ENCODE data around the gene ZBTB16.
A peak's percentile ranks its signal among the peaks of the same experiment; 100 is the strongest.

Gene ZBTB16

DNA sequence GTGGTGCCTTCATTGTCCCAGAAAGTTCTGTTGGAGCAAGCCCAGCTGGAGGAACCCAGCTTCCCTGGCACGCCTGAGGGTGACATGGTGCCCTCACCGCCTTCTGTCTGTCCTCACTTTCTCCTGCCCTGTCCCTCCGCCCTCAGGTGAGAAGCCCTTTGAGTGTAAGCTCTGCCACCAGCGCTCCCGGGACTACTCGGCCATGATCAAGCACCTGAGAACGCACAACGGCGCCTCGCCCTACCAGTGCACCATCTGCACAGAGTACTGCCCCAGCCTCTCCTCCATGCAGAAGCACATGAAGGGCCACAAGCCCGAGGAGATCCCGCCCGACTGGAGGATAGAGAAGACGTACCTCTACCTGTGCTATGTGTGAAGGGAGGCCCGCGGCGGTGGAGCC, 190.7 kb downstream of the ZBTB16 start:
- DNase-seq = no peak

DNA sequence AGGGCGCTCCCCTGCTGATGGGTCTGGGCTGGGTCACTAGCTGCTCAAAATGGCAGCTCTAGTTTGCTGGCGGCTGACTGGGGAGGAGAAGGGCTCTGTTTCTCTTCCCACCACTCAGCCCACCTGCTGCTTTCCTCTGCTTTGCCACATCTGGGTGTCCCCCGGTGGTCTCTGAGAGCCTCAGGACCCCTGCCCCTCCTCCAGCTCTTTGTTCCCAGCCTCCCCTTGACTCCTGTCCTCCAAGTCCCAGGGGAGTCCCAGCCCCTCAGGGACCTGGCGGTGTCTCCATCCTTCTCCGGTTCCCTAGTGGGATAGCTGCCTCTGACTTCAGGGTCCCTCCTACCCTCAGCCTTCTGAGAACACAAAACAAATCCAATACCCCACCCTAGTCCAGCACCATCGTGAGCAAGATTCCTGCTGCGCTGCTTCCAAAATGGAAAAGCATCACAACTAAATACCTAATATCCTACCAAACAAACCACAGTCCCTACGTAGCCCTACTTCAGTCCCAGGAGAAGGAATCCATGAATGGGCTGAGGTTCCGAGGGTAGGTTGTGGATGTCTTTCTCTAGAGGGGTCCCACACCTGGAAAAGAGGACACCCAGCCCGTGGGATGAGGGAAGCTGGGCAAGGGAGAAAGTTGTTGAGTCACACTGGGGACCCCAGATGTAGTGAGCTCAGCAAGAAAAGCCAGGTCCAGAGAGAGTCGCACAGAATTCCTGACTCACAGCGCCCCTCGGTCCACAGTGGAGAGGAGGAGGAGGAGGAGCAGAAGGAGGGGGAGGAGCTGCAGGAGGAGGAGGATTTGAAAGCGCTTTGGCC, 191.7 kb downstream of the ZBTB16 start:
- no peak for DNase-seq

DNA sequence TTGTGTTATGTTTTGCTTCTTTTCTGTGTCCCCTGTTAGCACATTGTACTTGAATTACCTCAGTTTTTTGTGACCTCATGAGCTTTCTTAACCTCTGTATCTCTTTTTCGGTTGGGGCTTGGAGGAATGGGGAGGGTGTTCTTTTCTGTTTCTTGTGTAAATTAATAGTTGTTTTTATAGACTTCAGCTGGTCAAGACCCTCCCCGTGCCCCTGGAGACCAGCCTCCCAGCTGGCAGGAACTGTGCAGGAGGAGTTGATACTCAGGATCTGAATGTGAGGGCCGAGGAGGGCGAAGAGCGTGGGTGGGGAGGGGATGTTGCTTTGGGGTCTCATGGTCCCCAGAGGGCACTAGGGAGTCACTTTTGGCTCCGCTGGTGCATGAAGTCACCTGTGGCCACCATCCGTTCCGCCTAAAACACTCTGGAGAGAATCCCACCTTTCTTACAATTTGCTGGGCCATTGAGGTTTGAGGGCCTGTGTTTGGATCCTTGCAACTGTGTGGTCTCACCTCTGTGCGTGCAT, 192.4 kb downstream of the ZBTB16 start:
- no peak for DNase-seq

DNA sequence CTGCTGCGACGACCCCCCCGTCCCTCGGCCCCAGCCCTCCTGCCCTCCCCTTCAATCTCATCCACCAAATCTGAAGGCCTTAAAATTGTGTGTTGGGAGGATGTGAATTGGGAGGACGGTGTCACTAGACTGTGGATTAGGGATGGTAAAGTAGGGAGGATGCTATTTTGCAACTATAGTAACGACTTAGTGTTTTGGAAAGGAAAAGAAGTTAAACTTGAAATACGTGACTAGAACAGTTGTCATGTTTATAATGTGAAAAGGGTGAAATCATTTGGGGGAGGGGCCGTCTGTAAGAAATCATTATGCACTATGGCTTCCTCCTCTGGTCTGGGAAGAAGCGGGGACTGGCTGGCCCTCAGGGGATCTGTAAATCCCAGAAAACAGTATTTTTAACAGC, 193.3 kb downstream of the ZBTB16 start:
- DNase-seq = no peak

DNA sequence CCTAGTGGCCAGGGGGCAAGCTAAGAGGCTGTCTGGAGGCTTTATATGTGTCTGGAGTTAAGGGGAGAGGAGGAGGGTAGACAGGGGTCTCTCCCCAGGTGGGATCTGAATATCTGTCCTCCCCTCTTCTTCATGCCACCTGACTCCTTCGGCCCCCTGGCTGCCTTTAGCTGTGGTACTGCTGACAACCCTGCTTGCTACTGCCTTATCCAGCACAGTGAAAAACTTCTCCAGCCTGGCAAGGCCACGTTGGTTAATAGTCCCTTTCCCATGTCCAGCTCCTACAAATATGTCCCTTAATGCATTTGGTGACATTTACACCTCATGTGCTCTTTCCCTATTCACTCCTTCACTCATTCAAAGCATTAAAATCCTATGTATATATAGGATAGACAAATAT, 194.3 kb downstream of the ZBTB16 start:
- DNase-seq = no peak

DNA sequence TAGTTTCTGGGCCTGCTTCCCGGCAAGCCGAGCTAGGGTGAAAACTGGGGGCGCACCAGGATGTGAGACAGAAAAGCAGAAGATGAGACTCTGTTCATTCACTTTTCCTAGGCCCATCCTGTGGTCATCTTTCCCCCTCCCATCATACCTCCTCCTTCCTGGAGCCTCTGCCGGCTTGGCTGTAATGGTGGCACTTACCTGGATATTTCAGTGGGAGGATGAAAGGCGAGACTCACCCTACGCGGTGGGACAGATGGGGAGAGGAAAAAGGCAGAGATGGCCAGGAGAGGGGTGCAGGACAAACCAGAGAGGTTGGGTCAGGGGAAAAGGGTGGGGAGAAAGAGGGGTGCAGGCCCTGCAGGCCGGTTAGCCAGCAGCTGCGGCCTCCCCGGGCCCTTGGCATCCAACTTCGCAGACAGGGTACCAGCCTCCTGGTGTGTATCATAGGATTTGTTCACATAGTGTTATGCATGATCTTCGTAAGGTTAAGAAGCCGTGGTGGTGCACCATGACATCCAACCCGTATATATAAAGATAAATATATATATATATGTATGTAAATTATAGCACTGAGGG, 195.1 kb downstream of the ZBTB16 start:
- DNase-seq = no peak

DNA sequence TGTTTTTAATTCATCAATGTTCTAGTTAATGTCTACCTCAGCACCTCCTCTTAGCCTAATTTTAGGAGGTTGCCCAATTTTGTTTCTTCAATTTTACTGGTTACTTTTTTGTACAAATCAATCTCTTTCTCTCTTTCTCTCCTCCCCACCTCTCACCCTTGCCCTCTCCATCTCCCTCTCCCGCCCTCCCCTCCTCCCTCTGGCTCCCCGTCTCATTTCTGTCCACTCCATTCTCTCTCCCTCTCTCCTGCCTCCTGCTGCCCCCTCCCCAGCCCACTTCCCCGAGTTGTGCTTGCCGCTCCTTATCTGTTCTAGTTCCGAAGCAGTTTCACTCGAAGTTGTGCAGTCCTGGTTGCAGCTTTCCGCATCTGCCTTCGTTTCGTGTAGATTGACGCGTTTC, 195.8 kb downstream of the ZBTB16 start:
- no peak for DNase-seq

DNA sequence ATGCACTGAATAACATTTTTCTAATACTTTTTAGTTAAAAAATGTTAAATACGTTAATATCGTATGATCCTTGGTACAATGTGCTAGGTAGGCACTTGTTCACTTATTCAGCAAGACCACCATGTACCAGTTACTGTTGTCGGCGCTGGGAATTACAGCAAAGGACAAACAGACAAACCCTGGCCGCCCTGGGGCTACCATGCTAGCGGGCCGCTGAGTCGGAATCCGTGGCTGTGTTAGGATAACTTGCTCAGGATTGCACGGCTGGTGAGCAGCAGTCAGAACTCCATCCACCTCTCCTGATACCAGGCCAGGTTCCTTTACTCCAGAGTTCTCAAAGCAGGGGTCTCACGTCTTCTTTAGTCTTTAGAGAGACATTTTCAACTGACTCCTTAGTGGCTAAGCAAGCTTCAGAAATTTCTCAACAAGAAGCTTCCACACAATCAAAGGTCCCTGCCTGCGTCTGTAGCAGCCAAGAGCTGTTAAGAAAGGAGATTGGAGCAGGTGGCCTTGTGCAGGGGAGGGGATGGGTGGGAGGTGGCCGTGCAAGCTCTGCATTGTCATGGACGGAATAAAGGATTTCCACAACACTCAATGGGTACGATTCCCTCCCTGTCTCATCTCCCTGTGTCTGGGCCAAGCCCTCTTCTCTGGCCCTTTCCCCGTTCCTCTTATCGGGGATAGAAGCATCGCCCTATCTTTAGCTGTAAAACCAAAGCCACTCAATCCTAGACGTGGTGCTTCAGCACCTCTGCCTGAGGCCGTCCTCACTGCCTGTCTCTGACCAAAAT, 196.9 kb downstream of the ZBTB16 start:
- no peak for DNase-seq

DNA sequence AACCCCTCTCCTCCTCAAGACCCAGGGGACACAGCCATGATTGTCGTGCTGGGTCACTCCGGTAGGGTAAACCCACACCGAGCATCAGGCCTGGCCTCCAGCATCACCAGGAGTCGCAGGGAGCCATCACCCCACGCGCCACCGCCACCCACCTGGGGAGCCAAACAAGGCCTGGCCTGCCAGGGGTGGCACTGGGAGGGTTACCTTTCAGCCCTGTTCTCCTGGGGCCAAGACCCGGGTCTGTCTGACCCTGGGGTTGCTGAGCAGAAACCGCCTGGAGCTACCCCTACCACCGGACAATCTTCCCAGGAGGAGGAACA, 197.4 kb downstream of the ZBTB16 start:
- no peak for DNase-seq

DNA sequence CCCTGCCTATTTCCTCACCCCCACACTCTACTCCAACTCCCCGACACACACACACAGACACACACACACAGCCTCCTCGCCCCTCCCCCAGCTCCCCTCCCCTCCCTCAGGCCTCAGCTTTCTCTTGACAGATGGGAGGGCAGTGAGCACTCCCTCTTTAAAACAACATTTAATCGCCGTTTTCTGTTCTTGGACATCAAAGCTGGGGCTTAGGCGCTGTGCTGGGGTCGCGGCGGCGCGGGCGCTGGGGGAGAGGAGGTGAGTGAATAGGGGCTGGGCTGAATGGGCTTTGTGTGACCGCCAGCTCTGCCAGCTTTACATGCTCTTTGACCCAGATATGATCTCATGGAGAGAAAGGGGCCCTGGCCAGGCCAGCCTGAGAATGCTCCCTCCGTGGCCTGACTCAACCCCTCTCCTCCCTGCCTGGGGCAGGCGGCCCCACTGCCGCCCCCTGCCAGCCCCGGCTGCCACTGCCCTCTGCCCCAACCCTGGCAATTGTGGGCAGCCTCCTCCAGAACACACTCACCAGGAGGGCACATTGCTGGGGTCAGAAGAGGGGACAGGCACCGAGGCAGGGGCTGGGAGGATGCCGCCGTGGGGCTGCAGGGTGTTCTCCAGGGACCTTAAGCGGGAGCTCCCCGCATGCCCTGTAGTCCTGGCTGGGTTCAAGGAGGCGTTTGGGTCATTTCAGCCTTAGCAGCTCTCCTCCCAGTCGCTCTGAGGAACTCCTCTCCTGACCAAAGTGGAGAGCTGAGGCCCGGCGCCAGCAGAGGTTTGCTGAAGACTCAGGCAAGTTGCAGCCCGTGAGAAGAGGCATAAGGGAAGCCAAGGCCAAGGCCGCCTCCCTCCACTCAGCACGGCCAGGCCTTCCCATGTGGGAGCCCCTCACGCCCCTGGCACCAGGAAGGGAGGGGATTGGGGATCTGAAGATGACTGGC, 198.4 kb downstream of the ZBTB16 start:
- no peak for DNase-seq

DNA sequence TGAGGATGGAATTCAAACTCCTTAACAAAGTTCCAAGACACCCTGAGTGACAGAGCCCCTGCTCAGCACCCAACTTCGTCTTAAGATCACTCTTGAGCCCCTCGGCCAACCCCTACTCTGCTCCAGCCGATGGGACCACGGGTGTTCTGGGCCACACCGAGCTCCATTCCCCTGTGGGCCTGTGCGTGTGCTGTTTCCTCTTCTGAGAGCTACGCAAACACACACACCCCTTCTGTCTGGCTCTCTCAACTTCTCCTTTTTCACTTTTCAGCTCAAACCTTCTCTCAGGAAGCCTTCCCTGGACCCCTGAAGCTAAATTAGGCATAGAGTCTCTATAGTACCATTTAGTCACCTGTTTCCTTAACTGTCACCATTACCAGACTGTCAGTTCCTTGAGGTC, 199.2 kb downstream of the ZBTB16 start:
- no peak for DNase-seq

DNA sequence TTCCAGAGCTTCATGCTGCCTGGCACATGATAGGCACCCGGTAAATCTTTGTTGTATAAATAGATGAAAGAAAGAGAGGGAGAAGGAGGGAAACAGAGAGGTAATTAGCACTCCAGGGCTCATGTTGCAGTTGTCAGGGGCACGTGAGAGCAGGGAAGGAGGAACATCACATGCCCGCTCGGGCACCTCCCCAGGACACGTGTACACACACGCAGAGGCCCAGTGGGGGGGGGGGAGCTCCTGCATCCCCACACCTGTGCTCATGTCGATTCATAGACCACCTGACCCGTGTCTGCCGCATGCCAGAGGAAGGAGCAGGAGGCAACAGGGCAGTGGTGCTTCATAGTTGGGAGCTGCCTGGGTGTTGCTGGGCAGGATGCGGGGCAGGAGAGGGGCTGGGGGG, 199.6 kb downstream of the ZBTB16 start:
- DNase-seq = no peak

DNA sequence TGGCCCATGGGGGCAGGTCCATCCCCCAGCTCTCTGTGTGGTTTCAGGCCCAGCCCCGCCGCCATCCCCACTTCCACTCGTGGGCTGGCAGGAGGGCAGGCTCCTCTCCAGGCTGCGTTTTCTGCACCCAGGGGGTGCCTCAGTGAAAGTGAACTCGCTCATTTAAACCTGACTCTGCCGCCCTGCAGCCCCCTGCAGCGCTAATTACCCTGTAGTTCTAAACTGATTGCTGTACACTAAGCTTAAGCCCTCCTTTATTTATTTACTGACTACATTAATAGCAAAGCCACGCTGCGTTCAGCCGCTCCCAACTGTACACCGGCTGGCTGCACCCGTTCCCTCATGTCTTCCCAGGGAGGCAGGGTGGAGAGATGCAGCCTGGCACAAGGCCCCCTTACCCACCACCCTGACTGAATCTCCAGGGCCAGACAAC, 200.1 kb downstream of the ZBTB16 start:
- DNase-seq = no peak

DNA sequence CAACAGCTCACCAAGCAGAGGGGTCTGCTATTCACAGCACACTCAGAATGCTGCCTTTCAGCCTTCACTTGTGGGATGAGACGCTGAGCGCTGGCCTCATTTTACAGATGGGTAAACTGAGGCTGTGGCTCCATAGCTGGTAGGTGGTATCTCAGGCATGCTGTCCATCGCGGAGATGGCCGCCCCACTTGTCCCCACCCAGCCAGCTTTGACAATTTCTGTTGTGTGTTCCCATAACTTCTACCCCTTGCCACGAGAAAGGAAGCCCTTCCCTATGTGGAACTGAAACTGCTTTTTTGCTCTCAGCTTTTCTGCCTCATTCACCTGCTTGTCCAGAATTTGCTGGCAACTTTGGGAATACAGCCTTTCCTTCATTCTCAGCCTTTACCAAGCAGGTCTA, 200.6 kb downstream of the ZBTB16 start:
- DNase-seq = no peak

DNA sequence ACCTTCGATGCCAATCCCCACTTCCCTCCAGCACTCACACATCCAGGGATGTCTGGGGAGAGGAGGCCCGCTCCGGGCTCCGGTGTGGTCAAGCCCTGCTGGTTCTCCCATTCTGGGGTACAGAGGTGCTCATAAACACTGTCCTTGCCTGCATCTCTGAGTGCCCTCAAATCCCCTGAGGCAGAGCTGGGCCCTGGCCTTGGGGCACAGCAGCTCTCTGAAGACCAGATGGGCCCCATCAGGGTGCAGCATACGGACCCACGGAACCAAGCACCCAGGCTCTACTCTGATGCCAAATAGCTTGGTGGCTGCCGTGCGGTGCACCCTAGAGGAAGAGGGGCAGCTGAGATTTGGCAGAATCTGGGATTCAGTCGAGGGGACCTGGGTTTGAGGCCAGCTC, 201.0 kb downstream of the ZBTB16 start:
- no peak for DNase-seq

DNA sequence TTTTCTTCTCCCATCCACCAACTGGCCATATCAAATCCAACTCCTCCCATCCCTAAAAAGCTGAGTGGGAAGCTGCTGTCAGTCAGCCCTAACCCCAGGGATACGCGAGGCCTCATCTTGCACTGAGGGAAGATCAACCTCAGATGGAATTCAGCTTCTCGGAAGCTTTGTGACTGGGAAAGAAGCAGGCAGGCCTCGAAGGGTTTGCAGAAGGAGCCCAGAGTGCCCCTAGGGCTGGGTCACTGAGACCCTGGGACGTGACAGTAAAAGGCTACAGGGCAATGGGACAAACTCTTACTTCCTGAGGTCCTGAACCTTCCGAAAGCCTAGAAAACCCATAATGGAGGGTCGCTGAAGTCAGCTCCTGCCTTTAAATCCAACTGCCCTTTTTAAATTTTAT, 202.3 kb downstream of the ZBTB16 start:
- no peak for DNase-seq

DNA sequence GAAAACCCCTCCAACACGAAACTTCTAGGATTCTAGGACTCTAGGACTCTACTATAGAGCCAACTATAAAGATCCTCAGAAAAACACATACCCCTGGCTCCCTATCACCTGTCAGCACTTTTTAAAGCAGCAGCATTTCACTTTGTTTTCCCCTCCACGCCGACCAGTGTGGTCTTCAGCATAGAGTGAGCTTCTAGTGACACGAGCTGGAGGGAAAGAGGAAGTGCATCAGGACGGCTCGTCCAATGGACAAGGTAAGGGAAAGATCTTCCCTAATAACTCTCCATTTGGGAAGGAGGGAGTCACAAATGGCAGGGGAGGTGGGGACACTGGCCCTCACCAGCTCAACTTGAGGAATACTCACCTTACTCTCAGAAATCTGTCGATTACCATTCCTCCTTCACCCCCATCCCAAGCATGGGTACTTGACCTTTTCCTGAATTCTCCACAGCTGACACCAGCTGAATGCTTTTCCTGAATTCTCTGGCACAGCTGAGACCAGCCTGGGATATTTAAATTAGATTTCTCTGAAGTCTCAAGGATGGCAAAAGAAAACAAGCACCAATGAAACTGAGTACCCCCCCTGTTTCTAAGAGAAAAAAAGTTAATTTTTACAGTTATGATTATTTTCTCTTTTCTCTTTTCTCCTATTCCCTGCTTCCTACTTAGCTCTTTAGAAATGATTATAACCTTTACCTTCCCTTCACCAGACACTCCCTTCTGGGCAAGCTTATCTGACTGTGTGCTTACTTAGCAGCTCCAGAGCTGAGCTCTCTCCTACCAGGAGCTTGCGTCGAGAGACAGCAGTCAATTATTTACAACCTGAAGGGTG, 203.4 kb downstream of the ZBTB16 start:
- DNase-seq = peak; percentile 50

DNA sequence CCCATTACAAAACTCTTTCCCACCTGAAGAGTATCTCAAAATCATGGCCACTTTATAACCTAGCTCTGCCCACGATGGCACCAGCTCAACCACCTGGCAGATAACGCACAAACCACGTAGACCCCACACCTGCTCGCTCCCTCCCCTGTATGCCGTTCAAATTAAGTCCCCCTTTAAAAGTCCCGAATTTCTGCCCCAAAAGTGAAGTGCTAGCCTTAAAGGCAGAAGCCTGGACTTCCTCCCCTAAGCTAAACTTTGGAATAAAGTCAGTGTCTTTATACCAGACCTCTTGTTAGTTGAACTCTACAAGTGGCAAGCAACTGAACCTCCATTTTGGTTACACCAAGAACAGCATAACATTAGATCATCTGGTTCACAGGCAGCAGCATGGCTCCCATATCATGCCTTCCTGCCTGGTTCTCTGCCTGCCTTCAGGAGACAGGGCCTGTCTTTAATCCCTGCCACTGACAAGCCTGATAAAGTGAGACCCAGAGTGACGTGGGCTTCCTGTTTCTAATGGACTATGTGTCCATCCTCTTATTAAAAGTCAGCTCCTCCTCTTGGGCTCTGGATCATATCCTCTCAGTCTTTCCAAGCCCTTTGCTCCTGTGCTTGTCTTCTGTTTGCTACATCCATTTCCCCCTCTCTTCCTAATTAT, 204.1 kb downstream of the ZBTB16 start:
- no peak for DNase-seq

DNA sequence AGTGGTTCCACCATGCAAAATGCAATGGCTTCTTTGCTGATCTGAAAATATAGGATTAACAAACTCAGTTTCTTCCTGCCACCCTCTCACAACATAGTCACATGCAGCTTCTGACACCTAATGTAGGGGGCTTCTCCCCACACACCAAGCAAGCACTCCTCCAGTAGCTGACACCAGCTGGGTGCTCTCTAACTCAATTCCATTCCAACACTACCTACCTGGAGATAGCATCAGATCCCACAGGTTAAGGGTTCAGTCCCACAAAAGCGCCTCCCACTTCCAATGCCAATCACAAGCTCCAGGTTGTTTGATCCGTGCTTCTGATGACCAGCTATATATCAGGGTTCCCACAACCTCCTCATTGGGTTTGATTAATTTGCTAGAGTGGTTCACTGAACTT, 204.9 kb downstream of the ZBTB16 start:
- no peak for DNase-seq

DNA sequence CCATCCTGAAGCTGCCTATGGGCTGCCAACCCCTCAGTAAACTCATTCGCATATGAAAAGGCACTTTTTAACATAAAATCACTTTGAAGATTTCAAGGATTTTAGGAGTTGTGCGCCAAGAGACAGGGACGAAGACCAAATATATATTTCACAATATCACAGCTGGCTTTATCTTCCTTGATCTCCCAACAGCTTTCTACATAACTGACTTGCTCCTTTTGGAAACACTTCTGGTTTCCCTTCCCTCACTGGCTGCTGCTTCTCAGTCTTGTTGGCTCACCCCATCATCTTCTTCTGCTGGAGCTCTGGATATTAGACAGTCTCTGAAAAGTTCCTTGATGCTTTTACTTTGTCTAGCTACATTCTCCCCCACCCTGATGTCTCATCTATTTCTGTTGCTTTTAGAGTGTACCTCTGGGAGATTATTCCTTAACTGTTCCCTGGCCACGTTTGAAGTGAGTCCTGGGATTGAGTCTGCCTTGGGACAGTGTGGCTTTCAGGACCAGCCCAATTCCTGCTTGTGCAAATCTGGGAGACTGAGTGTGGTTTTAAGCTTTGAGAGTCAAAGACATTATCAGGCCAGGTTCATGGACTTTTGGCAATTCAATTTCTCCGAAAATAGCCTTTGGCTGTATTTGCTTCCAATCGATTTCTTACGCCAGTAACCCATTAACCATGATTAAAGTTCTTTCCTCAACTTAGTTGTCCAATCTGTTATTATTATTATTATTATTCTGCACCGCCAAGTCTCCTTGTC, 205.8 kb downstream of the ZBTB16 start:
- no peak for DNase-seq

All from fibroblast of skin of back (primary cell).